NB4 (cell line): ENCODE data around the gene CDK14.
"Not testable (repeated sequence)": the region's sequence is repeated elsewhere in the genome, so short reads cannot be mapped to it uniquely, and the experiment has no call there.

Source experiments
- DNase-seq: peaks from one replicate; pipeline ENCODE4 v3.0.0; 2010; ENCODE audit warnings: low read depth
- H3K4me3 ChIP-seq: one replicate; pipeline ENCODE4 v1.5.1; 2011; ENCODE audit warnings: mild to moderate bottlenecking, low read depth, low read length, moderate library complexity
- CTCF ChIP-seq: IDR thresholded peaks from one replicate; pipeline ENCODE4 v1.5.1; 2012; ENCODE audit warnings: low read depth, low read length
- MAX ChIP-seq: IDR thresholded peaks from 2 replicates; pipeline ENCODE4 v1.6.1; 2011; ENCODE audit warnings: low read depth, low read length
- MYC ChIP-seq: IDR thresholded peaks from 2 replicates; pipeline ENCODE4 v1.6.1; 2011; ENCODE audit warnings: low read depth, low read length
- POLR2A ChIP-seq: IDR thresholded peaks from 2 replicates; pipeline ENCODE4 v1.6.1; 2011; ENCODE audit warnings: mild to moderate bottlenecking; ENCODE audit not compliant: insufficient read length; ENCODE audit errors: extremely low read depth

Gene CDK14

GRCh38 chr7:90726623-90727022 is 130.5 kb downstream of the CDK14 start:
- DNase-seq = no peak
- no peak overlapping the region for H3K4me3 ChIP-seq

GRCh38 chr7:90727412-90727811 is 131.3 kb downstream of the CDK14 start:
- no peak overlapping the region for H3K4me3 ChIP-seq
- TF ChIP-seq MYC (no peak), MAX (no peak), POLR2A (no peak), CTCF (no peak)
- no peak for DNase-seq

More at GRCh38 chr7:90726623-90727022, 130.5 kb downstream of the CDK14 start:
- TF ChIP-seq MAX (no peak), CTCF (no peak), POLR2A (no peak), MYC (no peak)

GRCh38 chr7:90728568-90728967 is 132.4 kb downstream of the CDK14 start:
- H3K4me3 ChIP-seq = no peak overlapping the region
- no peak for DNase-seq
- no peak for TF ChIP-seq CTCF

GRCh38 chr7:90735611-90736280 is 139.6 kb downstream of the CDK14 start:
- H3K4me3 ChIP-seq, DNase-seq: not testable (repeated sequence)

DNA sequence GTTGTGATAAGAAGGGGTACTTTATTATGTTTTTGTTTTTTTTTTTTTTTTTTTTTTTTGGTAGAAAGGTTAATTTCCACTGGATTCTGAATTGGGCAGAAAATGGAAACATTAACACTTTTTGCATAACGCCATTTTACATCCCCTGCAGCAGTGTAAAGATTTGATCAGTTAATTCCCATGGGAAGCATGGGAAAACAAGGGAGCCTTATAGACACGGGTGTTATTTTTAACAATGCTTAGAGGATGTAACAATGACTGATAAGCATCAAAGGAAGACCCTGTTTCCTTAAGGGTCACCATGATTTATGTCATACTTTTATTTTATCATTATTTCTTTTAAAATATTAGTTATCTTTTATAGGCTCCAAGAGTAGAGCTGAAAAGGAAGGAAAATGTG is 140.2 kb downstream of the CDK14 start:
- TF ChIP-seq MYC (no peak), CTCF (no peak), MAX (no peak), POLR2A (no peak)
- no peak for DNase-seq
- no peak overlapping the region for H3K4me3 ChIP-seq

- TF ChIP-seq POLR2A (no peak), MYC (no peak), MAX (no peak), CTCF (no peak)
- peak; percentile 81 for DNase-seq
- H3K4me3 ChIP-seq = no peak overlapping the region
Observed at GRCh38 chr7:90736968-90737939, 141.1 kb downstream of the CDK14 start.
